Endothelial cell of umbilical vein (primary cell): ENCODE measurements around the gene FGF3. TPM values are rescaled to one million over a fixed set of nuclear protein-coding genes. Genes with fewer than 3 reads are reported as not detected.

Experiments used
- BruUV-seq: library from RNA; stranded (reverse); fragments of 400-500 nt; replicated peaks from 2 replicates; lab custom pipeline; 2021; lab: Mats Ljungman, UMichigan
- CTCF ChIA-PET: fragments of 300-600, 350-600 bp; sonication (Branson Sonifier 250); formaldehyde crosslinking; loops from one replicate; lab custom pipeline; 2021; ENCODE audit warnings: antibody characterized with exemption, inconsistent platforms; lab: Charles Lee
- POLR2A ChIA-PET: fragments of 300-600, 350-600 bp; sonication (Branson Sonifier 250); formaldehyde crosslinking; loops from one replicate; lab custom pipeline; 2021; ENCODE audit warnings: antibody characterized with exemption, inconsistent platforms; lab: Charles Lee
- DNase-seq: peaks from one replicate; pipeline ENCODE4 v3.0.0-alpha.2; 2011; ENCODE audit warnings: low read depth, low spot score
- FAIRE-seq: peaks from 2 replicates; lab custom pipeline; 2011; peaks lifted over from hg19 to GRCh38; lab: Jason Lieb, UNC
- H2AFZ ChIP-seq: 2 replicates; pipeline ENCODE4 v1.6.0; 2012; ENCODE audit warnings: low read depth, low read length, control low read depth, inconsistent platforms
- H3K27ac ChIP-seq: 2 replicates; pipeline ENCODE4 v1.5.1; 2011; ENCODE audit warnings: low read depth, mild to moderate bottlenecking, control low read depth, low read length, moderate library complexity; ENCODE audit not compliant: insufficient read depth
- H3K27me3 ChIP-seq, 2 experiments: 2 replicates each; pipeline versions ENCODE4 v1.6.0 to v1.6.1; 2011; ENCODE audit warnings: low read length in 2 of 2, mixed read lengths in 1 of 2; ENCODE audit not compliant: control insufficient read depth in 2 of 2, insufficient read depth in 2 of 2
- H3K36me3 ChIP-seq, 2 experiments: 2 replicates in 1 of 2; 3 replicates in 1 of 2; pipeline ENCODE4 v1.5.1; 2011; ENCODE audit warnings: low read length in 2 of 2, mild to moderate bottlenecking in 1 of 2, moderate library complexity in 1 of 2; ENCODE audit not compliant: control insufficient read depth in 2 of 2, insufficient read depth in 2 of 2; ENCODE audit errors: extremely low read depth in 1 of 2
- H3K4me1 ChIP-seq: 3 replicates; pipeline ENCODE4 v1.5.1; 2011; ENCODE audit warnings: mild to moderate bottlenecking, low read length; ENCODE audit not compliant: control insufficient read depth, insufficient read depth; ENCODE audit errors: extremely low read depth
- H3K4me2 ChIP-seq: 2 replicates; pipeline ENCODE4 v1.6.1; 2011; ENCODE audit warnings: low read length, control low read depth, mixed read lengths; ENCODE audit not compliant: insufficient read depth
- H3K4me3 ChIP-seq, 3 experiments: fragments of 200-600 bp in 1 of 3; sonication (generic), shearing (Covaris generic) in 1 of 3; replicated peaks in 1 of 3; 2 replicates each; pipeline ENCODE4 v1.5.1; 2011 to 2016; ENCODE audit warnings: control low read depth in 3 of 3, low read length in 3 of 3, mild to moderate bottlenecking in 2 of 3, inconsistent platforms in 1 of 3, low read depth in 1 of 3, moderate library complexity in 1 of 3; ENCODE audit not compliant: insufficient read depth in 1 of 3
- H3K79me2 ChIP-seq: 2 replicates; pipeline ENCODE4 v1.6.0; 2012; ENCODE audit warnings: low read length, inconsistent platforms; ENCODE audit not compliant: control insufficient read depth, insufficient read depth
- H3K9ac ChIP-seq: replicated peaks from 2 replicates; pipeline ENCODE3; 2011; ENCODE audit warnings: low read length, control low read depth; ENCODE audit not compliant: insufficient read depth; ENCODE audit errors: extremely low read depth
- H3K9me1 ChIP-seq: replicated peaks from 3 replicates; pipeline ENCODE4 v1.6.0; 2011; ENCODE audit warnings: mild to moderate bottlenecking, low read length; ENCODE audit not compliant: control insufficient read depth, insufficient read depth; ENCODE audit errors: extremely low read depth
- H3K9me3 ChIP-seq: replicated peaks from 2 replicates; pipeline ENCODE4 v1.5.1; 2012; ENCODE audit warnings: low read length, inconsistent platforms; ENCODE audit not compliant: control insufficient read depth, insufficient read depth
- H4K20me1 ChIP-seq: replicated peaks from 2 replicates; pipeline ENCODE3; 2011; ENCODE audit warnings: mild to moderate bottlenecking, low read length; ENCODE audit not compliant: control insufficient read depth, insufficient read depth; ENCODE audit errors: extremely low read depth
- EZH2 ChIP-seq: IDR thresholded peaks from 2 replicates; pipeline ENCODE4 v1.6.1; 2012; ENCODE audit warnings: borderline replicate concordance, low read depth, mild to moderate bottlenecking, moderate library complexity, low read length, inconsistent platforms; ENCODE audit not compliant: severe bottlenecking
- FOS ChIP-seq: IDR thresholded peaks from 2 replicates; pipeline ENCODE4 v1.6.1; 2011; ENCODE audit warnings: mild to moderate bottlenecking, low read length, moderate library complexity, borderline replicate concordance; ENCODE audit not compliant: insufficient read depth
- GATA2 ChIP-seq: IDR thresholded peaks from 2 replicates; pipeline ENCODE4 v1.7.0; 2011; ENCODE audit warnings: low read depth, mild to moderate bottlenecking, moderate library complexity, mixed read lengths, low read length; ENCODE audit not compliant: insufficient read length, insufficient read depth
- JUN ChIP-seq: IDR thresholded peaks from 2 replicates; pipeline ENCODE4 v1.6.1; 2011; ENCODE audit warnings: borderline replicate concordance, low read depth; ENCODE audit not compliant: insufficient read length, insufficient read depth
- MYC ChIP-seq: IDR thresholded peaks from one replicate; pipeline ENCODE4 v1.6.1; 2011; ENCODE audit warnings: mild to moderate bottlenecking, low read depth, low read length
- POLR2A ChIP-seq: IDR thresholded peaks from 2 replicates; pipeline ENCODE4 v1.6.1; 2012; ENCODE audit warnings: low read depth, mild to moderate bottlenecking, control low read depth, low read length
- POLR2AphosphoS5 ChIP-seq: IDR thresholded peaks from 2 replicates; pipeline ENCODE4 v1.6.1; 2012; ENCODE audit warnings: low read depth, mild to moderate bottlenecking, control low read depth, low read length, moderate library complexity; ENCODE audit not compliant: insufficient read depth
- dilution Hi-C: fragments of 300-500 bp; cut with MboI; formaldehyde crosslinking; loops from one replicate; pipeline ENCODE4 v1.15.0; 2019; ENCODE audit warnings: low sequenced_read_pairs; ENCODE audit not compliant: extremely low pct_ligation_motif_present
- intact Hi-C: fragments of 100-400 bp; cut with micrococcal nuclease; formaldehyde crosslinking; loops from one replicate; pipeline ENCODE4 v1.10.0; 2022
- polyA plus RNA-seq, 4 experiments: library from polyadenylated mRNA; depleted of rRNA in 3 of 4; stranded (reverse) in 3 of 4; unstranded in 1 of 4; fragments of >200 nt; gene quantifications; 2 replicates each; pipeline versions ENCODE4 v1.2.1 to v1.2.3, GENCODE V29; 2011 to 2012; ENCODE audit warnings: missing spikeins in 1 of 4
- total RNA-seq: library from RNA; stranded (reverse); gene quantifications from 2 replicates; pipeline ENCODE4 v1.2.3, GENCODE V29; 2021
- TF ChIP-seq, protein P1 (sequence below): IDR thresholded peaks from 2 replicates; pipeline ENCODE4 v1.6.1; 2011; ENCODE audit not compliant: insufficient read depth, insufficient read length
- TF ChIP-seq, protein P2 (sequence below), 2 donors: IDR thresholded peaks; 1 replicate in 1 of 2; 2 replicates in 1 of 2; pipeline ENCODE4 v1.5.1; 2011; ENCODE audit warnings: low read length in 2 of 2, mild to moderate bottlenecking in 2 of 2, moderate library complexity in 2 of 2, control low read depth in 1 of 2, inconsistent platforms in 1 of 2, low read depth in 1 of 2; ENCODE audit not compliant: insufficient read depth in 1 of 2; ENCODE audit errors: extremely low read depth in 1 of 2

FGF3 gene
- total and polyA plus RNA-seq, 2 donors (not counting 3 experiments of a cell fraction or from before 2014, with no cell fraction given) = not detected

- Histone ChIP-seq H3K4me2 (no peak overlapping the region), H3K27me3 (peaks cover 15 to 18% of the 10 kb centered on the region in 2 experiments), H4K20me1 (no peaks in the 10 kb centered on the region), H3K9me3 (no peaks in the 10 kb centered on the region), H3K9me1 (no peaks in the 10 kb centered on the region), H3K9ac (no peak overlapping the region), H3K4me1 (no peaks in the 10 kb centered on the region), H3K4me3 (no peak overlapping the region), H2AFZ (no peak overlapping the region), H3K27ac (no peak overlapping the region), H3K36me3 (no peaks in the 10 kb centered on the region), H3K79me2 (no peaks in the 10 kb centered on the region)
- ChIA-PET CTCF (no interaction called here), POLR2A (no interaction called here)
- BruUV-seq = no TSS peak
- intact Hi-C loops (no loop called here), dilution Hi-C loops (no loop called here)
- no peak for TF ChIP-seq JUN
- no peak for TF ChIP-seq POLR2AphosphoS5
- no peak for TF ChIP-seq FOS
- no peak for TF ChIP-seq GATA2
- no peak for TF ChIP-seq POLR2A
- TF ChIP-seq, protein P1, sequence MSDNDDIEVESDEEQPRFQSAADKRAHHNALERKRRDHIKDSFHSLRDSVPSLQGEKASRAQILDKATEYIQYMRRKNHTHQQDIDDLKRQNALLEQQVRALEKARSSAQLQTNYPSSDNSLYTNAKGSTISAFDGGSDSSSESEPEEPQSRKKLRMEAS = no peak
- no peak for TF ChIP-seq MYC
- TF ChIP-seq EZH2 = no peak
- TF ChIP-seq, protein P2, sequence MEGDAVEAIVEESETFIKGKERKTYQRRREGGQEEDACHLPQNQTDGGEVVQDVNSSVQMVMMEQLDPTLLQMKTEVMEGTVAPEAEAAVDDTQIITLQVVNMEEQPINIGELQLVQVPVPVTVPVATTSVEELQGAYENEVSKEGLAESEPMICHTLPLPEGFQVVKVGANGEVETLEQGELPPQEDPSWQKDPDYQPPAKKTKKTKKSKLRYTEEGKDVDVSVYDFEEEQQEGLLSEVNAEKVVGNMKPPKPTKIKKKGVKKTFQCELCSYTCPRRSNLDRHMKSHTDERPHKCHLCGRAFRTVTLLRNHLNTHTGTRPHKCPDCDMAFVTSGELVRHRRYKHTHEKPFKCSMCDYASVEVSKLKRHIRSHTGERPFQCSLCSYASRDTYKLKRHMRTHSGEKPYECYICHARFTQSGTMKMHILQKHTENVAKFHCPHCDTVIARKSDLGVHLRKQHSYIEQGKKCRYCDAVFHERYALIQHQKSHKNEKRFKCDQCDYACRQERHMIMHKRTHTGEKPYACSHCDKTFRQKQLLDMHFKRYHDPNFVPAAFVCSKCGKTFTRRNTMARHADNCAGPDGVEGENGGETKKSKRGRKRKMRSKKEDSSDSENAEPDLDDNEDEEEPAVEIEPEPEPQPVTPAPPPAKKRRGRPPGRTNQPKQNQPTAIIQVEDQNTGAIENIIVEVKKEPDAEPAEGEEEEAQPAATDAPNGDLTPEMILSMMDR (IDR thresholded peaks at IDR 0.05; ENCODE audit: extremely low read depth in 1 of 2, insufficient read depth in 1 of 2, low read depth in 1 of 2, low read length in 2 of 2) = no peak
- FAIRE-seq = no peak
- DNase-seq = no peak
These were observed 7.0 kb downstream of the FGF3 start for GRCh38 chr11:69812256-69812655.
